Astrocyte of the hippocampus (primary cell): Measurements from ENCODE around the gene MRPS15.

Experiments
- DNase-seq: peaks from one replicate; pipeline ENCODE4 v3.0.0; 2011; ENCODE audit warnings: low read depth, low spot score

Gene MRPS15

DNA sequence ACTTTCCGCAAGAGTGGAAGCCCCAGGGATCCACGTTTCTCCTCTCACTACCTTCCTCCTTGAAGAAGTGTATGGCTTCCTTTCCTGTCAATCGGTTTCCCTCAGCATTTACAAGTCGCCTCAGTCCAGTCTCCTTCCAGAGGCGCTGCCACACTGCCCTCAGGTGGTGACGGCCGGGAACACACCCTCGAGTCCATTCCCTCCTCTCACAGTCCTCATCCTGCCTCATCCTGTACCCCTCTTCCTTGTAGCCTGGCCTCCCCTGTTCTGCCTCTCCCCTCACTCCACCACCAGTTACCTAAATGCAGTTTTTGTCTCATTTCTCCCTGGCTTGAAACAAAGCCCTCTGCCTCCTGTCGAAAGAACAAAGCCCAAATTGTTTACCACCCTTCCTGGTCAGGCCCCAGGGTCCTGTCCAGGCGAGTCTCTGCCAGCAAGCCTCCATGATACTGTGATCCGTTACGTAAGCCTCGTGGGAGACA, 43.3 kb downstream of the MRPS15 start:
- DNase-seq, result peak; percentile 92

DNA sequence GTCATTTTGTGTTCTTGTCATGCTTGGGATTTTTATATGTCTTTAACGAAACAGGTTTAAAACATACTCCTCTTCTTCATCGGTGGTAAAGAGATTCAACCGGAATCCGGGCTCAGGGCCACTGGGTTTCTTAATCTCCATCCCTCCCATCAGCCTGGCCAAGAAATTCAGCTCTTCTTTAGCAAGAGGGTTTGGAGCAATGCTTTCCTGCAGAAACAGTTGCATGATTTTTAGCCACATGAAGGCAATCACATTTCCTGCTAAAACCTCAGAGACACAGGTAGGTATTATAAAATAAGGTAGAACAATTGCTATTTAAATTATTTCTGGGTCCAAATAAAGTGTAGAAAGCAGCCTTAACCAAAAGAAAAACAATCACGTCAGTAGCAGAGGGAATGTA, 43.8 kb downstream of the MRPS15 start:
- no peak for DNase-seq

DNA sequence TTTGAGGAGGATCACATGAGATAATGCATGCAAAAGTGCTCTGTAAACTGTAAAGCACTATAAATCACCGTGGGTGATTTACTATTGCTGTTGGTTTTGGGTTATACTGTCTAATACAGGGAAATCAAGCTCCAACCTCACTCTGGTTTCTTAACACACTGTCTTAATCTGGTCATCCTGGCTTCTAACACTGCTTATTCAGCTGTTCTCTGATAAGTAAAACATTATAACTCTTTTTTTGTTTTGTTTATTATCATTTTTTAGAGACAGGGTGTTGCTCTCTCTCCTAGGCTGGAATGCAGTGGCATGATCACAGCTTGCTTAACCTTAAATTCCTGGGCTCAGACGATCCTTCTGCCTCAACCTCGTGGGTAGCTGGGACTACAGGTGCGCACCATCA, 44.6 kb downstream of the MRPS15 start:
- DNase-seq, result no peak

DNA sequence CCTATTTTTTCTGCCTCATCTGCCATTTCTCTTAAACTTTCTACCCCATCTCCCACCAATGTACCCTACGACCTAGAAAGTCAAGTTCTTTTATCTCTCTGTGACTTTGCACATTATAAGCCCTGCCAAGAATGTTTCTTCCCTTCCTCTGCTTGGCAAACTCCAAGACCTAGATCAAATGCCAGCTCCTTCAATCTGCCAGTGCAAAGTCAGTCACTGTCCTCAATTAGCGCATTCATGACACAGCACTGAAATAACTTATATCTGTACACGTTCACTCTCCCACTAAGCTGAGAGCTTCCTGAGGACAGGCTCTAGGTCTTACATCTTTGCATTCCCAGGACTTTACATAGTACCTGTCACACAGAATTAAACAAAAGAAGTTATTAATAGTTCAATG, 45.0 kb downstream of the MRPS15 start:
- no peak for DNase-seq

DNA sequence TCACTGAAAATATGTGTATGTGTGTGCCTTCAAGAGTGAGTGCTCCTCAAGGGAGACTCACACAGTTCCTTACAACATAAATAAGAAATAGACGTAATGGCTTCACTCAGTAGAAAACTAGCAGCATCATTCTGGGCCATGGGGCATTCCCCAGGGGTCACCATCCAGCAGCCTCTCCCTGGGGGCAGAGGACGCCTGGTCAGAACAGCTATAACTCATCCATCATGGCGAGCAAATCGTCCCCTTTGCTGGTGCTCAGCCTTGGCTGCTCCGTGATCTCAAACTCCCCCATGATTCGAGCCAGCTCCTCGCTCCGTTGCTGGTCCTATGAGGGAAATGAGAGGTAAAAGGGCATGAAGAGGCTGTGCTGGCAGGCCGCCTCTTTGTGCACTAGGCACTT, 46.3 kb downstream of the MRPS15 start:
- DNase-seq, result no peak

DNA sequence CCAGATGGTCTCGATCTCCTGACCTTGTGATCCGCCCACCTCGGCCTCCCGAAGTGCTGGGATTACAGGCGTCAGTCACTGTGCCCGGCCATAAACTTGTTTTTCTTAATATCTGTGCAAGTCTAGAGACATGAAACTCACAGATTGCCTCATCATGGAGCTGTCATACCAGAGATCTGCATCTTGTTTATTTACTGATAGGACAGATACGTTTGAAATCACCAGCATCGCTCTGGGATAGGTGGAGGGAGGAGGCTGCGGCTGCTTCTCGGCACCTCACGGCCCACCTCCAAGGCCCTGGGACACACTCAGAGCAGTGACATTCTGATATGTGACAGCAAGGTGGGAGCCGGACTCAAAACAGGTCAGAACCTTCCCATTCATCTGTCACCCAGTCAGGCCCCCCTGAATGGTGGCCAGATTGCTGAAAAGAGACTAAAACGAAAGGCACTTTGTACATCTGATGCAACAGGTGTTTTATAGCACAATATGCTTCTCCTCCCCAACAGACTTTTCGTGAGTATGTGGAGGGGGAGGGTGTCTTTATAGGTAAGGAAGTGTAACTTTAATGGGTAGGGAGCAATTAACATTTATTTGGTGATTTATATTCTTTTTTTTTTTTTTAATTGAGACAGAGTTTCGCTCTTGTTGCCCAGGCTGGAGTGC, 48.4 kb downstream of the MRPS15 start:
- DNase-seq, result no peak

DNA sequence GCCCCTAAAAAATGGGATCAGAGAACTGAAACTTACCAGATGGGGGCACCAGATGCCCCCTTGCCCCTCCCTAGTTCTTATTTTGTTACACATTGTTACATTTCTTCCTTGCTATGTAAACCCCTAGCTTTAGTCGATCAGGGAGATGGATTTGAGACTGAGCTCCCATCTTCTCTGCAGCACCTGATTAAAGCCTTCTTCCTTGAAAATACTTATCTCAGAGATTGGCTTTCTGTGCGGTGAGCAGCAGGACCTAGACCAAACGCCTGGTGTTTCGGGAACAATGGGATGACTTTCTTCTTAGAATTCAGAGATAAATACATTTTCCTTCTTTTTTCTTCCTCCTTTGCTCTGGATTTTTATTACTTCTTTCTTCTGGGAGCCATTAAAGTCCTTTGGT, 49.8 kb downstream of the MRPS15 start:
- no peak for DNase-seq

DNA sequence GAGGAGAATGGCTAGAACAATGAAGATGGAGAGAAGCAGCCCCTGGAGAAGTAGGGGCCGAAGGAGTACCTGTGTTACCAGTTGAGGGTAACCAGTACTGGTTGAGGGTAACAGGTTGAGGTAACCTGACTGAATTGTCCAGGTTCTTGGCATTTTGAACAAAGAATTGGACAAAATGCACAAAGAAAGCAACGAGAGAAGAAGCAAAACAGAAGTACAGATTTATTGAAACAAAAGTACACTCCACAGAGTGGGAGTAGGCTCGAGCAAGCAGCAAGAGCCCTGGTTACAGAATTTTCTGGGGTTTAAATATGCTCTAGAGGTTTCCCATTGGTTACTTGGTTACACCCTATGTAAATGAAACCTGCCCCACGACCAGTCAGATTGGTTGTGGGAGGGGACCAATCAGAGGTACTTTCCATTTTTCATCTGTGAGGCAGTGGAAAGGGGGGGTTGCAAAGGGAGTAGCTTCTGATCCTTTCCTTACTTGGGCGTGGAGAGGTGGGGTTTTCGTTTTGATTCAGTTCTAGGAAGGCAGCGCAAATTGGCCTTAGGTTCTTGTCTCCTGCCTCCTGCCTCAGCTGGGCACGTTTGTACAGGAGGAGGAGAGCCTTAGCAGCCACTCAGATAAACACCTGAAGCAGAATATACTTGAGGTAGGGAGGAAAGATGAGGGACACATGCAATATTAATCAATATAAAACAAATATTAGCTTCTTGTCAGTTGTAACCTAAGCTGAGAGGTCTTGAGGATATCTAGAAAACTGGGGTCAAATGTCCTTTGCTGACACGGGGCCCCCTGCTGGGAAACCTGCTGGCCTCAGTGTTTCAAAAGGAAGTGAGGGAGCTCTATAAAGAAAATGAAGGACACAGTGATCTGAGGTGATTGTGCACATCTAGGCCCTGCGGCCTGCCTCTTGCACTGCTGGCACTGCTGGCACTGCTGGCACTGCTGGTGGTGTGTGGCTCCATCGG, 52.2 kb downstream of the MRPS15 start:
- peak; percentile 27 for DNase-seq

DNA sequence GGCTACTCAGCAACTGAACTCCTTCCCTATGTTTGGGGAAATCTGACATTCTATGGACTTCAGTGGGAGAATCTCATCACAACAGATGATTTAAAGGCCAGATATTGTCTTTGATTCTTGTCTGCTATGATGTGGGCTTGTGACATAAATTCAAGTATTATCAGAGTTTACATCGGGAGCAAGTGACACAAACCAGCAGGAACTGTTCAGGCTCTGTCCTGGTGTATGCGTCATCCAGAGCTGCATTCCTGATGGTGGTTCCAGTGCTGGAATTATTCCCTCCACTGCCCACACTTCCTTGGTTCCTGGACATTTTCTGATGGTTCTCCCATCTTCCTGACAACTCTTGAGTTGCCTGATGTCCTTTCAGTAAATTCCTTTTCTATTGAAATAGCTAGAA, 55.7 kb downstream of the MRPS15 start:
- peak; percentile 58 for DNase-seq

DNA sequence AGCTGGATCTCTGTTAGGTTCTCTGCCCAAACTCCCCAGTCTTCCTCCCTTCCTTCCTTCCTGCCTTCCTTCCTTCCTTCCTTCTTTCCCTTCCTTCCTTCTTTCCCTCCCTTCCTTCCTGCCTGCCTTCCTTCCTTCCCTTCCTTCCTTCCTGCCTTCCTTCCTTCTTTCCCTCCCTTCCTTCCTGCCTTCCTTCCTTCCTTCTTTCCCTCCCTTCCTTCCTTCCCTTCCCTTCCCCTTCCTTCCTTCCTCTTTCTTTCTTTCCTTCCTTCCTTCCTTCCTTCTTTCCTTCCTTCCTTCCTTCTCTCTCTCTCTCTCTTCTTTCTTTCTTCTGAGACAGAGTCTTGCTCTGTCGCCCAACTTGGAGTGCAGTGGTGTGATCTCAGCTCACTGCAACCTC, 57.7 kb downstream of the MRPS15 start:
- no peak for DNase-seq
